C4-2B (cell line): ENCODE measurements around the gene MED29.

Source experiments
- ZFX ChIP-seq: fragments of 450-650 bp; IDR thresholded peaks from 2 replicates; pipeline ENCODE4 v1.6.1; 2017
- TF ChIP-seq, protein P1 (sequence below): fragments of 450-650 bp; conservative IDR thresholded peaks from 2 replicates; pipeline ENCODE4 v1.5.1; 2017; ENCODE audit warnings: mild to moderate bottlenecking

- TF ChIP-seq, protein P1, sequence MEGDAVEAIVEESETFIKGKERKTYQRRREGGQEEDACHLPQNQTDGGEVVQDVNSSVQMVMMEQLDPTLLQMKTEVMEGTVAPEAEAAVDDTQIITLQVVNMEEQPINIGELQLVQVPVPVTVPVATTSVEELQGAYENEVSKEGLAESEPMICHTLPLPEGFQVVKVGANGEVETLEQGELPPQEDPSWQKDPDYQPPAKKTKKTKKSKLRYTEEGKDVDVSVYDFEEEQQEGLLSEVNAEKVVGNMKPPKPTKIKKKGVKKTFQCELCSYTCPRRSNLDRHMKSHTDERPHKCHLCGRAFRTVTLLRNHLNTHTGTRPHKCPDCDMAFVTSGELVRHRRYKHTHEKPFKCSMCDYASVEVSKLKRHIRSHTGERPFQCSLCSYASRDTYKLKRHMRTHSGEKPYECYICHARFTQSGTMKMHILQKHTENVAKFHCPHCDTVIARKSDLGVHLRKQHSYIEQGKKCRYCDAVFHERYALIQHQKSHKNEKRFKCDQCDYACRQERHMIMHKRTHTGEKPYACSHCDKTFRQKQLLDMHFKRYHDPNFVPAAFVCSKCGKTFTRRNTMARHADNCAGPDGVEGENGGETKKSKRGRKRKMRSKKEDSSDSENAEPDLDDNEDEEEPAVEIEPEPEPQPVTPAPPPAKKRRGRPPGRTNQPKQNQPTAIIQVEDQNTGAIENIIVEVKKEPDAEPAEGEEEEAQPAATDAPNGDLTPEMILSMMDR: no peak
- TF ChIP-seq ZFX: no peak
Observed at GRCh38 chr19:39390751-39391437, at the start of gene MED29, which contains the start of gene PAF1.
